Nephron (organoid): ENCODE results near the gene CDH20.

Experiments used
- H3K27ac Mint-ChIP-seq, 3 experiments: 2 replicates each; pipeline ENCODE4 v1.8.0; 2020; ENCODE audit warnings: mixed read lengths in 3 of 3, mild to moderate bottlenecking in 2 of 3, moderate library complexity in 1 of 3
- H3K27me3 Mint-ChIP-seq: 2 replicates; pipeline ENCODE4 v1.8.0; 2021; ENCODE audit warnings: low read depth, mild to moderate bottlenecking, moderate library complexity, mixed read lengths
- H3K36me3 Mint-ChIP-seq: 2 replicates; pipeline ENCODE4 v1.8.0; 2020; ENCODE audit warnings: low read depth, mixed read lengths
- H3K4me1 Mint-ChIP-seq: 2 replicates; pipeline ENCODE4 v1.8.0; 2020; ENCODE audit warnings: mixed read lengths
- H3K4me3 Mint-ChIP-seq, 3 experiments: 2 replicates each; pipeline ENCODE4 v1.8.0; 2020; ENCODE audit warnings: mild to moderate bottlenecking in 3 of 3, mixed read lengths in 3 of 3, moderate library complexity in 2 of 3
- H3K9me3 Mint-ChIP-seq: 2 replicates; pipeline ENCODE4 v1.8.0; 2020; ENCODE audit warnings: mixed read lengths
- TF ChIP-seq, protein P1 (sequence below), 3 experiments: fragments of 200-600 bp; sonication (generic); IDR thresholded peaks; one replicate each; pipeline ENCODE4 v1.5.0; 2021; ENCODE audit warnings: antibody characterized with exemption in 3 of 3; ENCODE audit not compliant: unreplicated experiment in 3 of 3

CDH20 gene

DNA sequence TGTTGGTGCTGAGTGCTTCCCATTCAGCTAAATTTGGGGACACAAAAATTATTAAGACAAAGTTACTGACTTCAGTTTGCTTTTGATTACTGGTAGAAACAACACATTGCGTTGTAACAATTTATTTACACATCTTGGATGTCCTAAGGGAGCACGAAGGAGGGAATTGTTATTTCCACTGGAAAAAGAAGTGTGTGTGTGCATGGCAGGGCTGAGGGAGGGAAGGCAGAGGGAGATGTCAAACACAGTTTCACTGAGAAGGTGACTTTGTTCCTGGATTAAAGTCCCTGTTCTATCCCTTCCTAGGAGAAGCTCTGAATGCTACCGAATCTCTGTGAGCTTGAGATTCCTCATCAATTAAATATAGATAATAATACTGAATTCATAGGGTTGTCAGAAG, 3.8 kb upstream of the CDH20 start:
- Mint-ChIP-seq H3K4me3 (no peak overlapping the region), H3K27me3 (peaks cover 45% of the 10 kb centered on the region), H3K27ac (no peak overlapping the region), H3K36me3 (no peaks in the 10 kb centered on the region), H3K4me1 (peaks cover 2% of the 10 kb centered on the region), H3K9me3 (no peaks in the 10 kb centered on the region)
- TF ChIP-seq, protein P1, sequence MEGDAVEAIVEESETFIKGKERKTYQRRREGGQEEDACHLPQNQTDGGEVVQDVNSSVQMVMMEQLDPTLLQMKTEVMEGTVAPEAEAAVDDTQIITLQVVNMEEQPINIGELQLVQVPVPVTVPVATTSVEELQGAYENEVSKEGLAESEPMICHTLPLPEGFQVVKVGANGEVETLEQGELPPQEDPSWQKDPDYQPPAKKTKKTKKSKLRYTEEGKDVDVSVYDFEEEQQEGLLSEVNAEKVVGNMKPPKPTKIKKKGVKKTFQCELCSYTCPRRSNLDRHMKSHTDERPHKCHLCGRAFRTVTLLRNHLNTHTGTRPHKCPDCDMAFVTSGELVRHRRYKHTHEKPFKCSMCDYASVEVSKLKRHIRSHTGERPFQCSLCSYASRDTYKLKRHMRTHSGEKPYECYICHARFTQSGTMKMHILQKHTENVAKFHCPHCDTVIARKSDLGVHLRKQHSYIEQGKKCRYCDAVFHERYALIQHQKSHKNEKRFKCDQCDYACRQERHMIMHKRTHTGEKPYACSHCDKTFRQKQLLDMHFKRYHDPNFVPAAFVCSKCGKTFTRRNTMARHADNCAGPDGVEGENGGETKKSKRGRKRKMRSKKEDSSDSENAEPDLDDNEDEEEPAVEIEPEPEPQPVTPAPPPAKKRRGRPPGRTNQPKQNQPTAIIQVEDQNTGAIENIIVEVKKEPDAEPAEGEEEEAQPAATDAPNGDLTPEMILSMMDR (IDR thresholded peaks at IDR 0.05; ENCODE audit: unreplicated experiment in 3 of 3) = no peak

DNA sequence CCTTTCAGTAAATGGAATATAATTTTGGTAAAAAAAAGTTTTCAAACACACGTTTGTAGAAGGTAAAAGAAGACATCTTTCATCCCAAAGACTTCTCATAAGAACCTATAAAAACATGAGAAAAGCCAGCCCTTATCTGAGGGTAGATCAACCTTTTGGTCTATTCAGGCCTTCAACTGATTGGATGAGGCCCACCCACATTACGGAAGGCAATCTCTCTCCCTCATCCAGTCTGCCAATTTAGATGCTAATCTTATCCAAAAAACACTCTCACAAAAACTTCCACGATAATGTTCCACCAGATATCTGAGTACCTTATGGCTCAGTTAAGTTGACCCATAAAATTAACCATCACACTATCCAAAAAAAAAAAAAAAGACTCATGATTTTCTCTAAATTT, 2.2 kb upstream of the CDH20 start:
- Mint-ChIP-seq H3K36me3 (no peaks in the 10 kb centered on the region), H3K27me3 (peaks cover 59% of the 10 kb centered on the region), H3K27ac (no peak overlapping the region), H3K9me3 (no peaks in the 10 kb centered on the region), H3K4me1 (peaks cover 19% of the 10 kb centered on the region), H3K4me3 (no peak overlapping the region)
- TF ChIP-seq, protein P1 (IDR thresholded peaks at IDR 0.05; ENCODE audit: unreplicated experiment in 3 of 3) = no peak

DNA sequence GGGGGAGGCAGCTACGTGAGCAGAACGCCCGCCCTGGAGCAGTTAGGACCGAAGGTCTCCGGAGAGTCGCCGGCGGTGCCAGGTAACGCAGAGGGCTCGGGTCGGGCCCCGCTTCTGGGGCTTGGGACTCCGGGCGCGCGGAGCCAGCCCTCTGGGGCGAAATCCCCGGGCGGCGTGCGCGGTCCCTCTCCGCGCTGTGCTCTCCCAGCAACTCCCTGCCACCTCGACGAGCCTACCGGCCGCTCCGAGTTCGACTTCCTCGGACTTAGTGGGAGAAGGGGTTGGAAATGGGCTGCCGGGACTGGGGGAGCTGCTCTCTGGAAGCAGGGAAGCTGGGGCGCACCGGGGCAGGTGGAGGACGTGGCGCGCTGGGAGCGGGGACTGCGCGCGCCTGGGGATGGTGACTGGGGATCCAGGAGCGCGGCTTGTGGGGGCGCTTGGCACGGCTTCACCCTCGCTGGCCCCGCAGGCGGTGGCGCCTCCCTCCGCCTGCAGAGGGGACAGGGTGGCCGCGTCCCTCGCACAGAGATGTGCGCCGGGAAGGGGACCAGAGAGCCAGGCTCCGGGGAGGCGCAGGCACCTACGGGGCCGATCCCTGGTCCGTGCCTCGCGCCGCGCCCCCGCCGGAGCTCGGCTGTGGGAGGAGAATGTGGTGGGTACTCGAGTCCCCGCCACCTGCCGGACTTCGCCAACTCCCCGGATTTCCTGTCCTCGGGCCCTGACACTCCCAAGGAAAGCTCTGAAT, 688 bp downstream of the CDH20 start:
- H3K27ac Mint-ChIP-seq = no peak overlapping the region
- H3K4me3 Mint-ChIP-seq = peak overlapping the region; percentile 84 to 86 (median 84)
- peaks cover 19% of the 10 kb centered on the region for H3K4me1 Mint-ChIP-seq
- TF ChIP-seq, protein P1 (IDR thresholded peaks at IDR 0.05; ENCODE audit: unreplicated experiment in 3 of 3) = no peak
- no peaks in the 10 kb centered on the region for H3K9me3 Mint-ChIP-seq
- H3K36me3 Mint-ChIP-seq = no peaks in the 10 kb centered on the region
- H3K27me3 Mint-ChIP-seq = peaks cover 60% of the 10 kb centered on the region

DNA sequence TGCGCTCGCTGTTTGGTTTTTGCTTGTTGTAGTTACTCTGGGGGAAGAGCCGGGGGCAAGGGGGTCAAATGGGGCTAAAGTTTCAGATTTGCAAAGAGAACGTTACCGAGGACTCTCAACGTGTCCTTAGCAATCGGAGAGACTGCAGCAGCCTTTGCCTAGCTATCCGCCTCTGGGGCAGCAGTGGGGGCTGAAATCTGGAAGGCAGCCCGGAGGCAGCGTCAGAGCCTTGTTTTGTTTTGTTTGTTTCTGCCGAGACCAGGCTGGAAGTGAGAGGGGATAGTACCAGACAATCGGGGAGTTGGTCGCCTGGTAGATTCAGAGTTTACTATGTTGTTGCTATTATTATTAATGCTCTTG, 1.2 kb downstream of the CDH20 start:
- peak overlapping the region; percentile 70 to 86 (median 84) for H3K4me3 Mint-ChIP-seq
- TF ChIP-seq, protein P1 (IDR thresholded peaks at IDR 0.05; ENCODE audit: unreplicated experiment in 3 of 3) = no peak
- H3K4me1 Mint-ChIP-seq = peaks cover 19% of the 10 kb centered on the region
- H3K9me3 Mint-ChIP-seq = no peaks in the 10 kb centered on the region
- peaks cover 60% of the 10 kb centered on the region for H3K27me3 Mint-ChIP-seq
- no peak overlapping the region for H3K27ac Mint-ChIP-seq
- no peaks in the 10 kb centered on the region for H3K36me3 Mint-ChIP-seq

DNA sequence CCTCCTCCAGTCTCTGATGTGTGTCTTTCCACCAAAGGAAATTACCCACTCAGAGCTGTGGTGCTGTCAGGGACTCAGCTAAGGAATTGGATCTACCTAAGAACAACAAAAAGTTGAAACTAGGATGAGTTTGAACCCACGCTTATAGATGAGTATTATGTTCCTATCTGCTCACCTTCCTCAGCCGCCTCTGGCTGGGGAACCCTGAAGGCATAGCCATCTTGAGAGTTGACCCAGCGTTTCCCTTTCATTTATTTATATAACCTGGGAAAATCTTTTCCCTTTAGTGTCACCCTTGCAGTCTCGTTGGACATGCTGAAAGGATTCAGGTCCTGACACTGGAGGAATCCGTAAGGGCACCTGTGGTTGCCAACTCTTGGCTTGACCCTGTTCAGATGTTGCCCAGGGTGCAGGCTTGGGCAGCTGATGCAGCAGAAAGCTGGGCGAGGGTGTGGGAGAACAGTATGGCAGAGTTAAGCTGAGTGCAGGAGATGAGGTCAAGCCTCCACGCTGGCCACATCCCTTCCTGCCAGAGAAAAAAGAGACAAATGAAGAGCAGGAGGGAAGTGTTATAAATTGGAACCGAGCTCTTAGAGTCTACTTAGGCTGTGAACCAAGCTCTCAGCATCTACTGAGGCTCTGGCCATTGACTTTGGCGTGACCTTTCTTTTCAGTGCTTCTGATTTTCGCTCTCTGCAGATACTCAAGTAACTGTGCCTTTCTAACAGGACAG, 1.9 kb downstream of the CDH20 start:
- H3K27ac Mint-ChIP-seq = peak overlapping the region in 1 of 3 experiments; percentile 23
- peaks cover 19% of the 10 kb centered on the region for H3K4me1 Mint-ChIP-seq
- H3K9me3 Mint-ChIP-seq = no peaks in the 10 kb centered on the region
- TF ChIP-seq, protein P1 (IDR thresholded peaks at IDR 0.05; ENCODE audit: unreplicated experiment in 3 of 3) = no peak
- no peaks in the 10 kb centered on the region for H3K36me3 Mint-ChIP-seq
- peaks cover 60% of the 10 kb centered on the region for H3K27me3 Mint-ChIP-seq
- peak overlapping the region; percentile 70 to 86 (median 84) for H3K4me3 Mint-ChIP-seq
